Testis (tissue), 2 donors: ENCODE data around the gene MEGF6.

Source experiments
- CTCF ChIP-seq, 3 experiments: fragments of 450-650 bp in 2 of 3; fragments of 200-600 bp in 1 of 3; sonication (generic) in 1 of 3; IDR thresholded peaks; one replicate each; pipeline ENCODE4 v1.5.1; 2016 to 2019; ENCODE audit warnings: antibody characterized with exemption in 3 of 3, mild to moderate bottlenecking in 2 of 3, moderate library complexity in 1 of 3
- POLR2A ChIP-seq: fragments of 450-650 bp; IDR thresholded peaks from one replicate; pipeline ENCODE4 v1.6.1; 2017; ENCODE audit warnings: antibody characterized with exemption, mild to moderate bottlenecking, moderate library complexity

GRCh38 chr1:3563125-3563524, 48.2 kb downstream of the MEGF6 start:
- TF ChIP-seq POLR2A (no peak), CTCF (IDR thresholded peaks at IDR 0.05) (no peak)
